ENCODE measurements around the gene RNASE8. TPM values are rescaled to one million over a fixed set of nuclear protein-coding genes. Genes with fewer than 3 reads are reported as not detected.

RNASE8 gene
- total and polyA plus RNA-seq, 2 of the 4 experiments (the other 2 are of a cell fraction) = not detected

DNA sequence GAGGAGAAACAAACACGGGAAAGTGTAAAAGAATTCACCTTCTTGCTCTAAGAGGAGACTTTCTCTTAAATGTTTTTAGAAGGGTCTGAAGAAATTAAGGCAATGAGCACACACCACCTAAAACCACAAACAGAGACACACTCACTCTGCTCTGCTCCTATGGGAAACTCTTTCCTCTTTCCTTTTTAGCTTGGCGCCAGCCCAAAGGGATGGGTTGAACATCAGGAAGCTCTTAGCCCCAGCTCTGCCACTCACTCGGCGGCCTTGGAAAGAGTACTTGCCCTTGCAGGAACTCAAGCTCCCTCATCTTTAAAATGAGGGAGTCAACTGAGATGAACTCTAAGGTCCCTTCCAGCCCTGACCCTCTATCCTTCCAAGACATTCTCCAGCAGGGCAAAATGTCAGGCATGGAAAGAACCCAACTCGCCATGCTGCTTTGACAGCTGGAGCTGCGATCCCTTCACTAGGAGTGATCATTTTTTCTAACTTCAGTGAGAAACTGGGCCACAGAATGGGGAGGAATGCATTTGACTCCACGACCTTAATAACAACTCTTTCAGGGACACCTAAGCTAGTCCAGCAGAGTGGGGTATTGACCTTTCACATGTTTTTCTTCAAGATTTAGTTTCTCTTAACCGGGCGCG is 980 bp upstream of the RNASE8 start:
- Histone ChIP-seq H3K56ac (ENCODE audit: extremely low read depth, insufficient read depth, low read length) (no peak overlapping the region), H3K27me3 (ENCODE audit: control insufficient read depth, insufficient read depth, low read length) (peaks cover 1% of the 10 kb centered on the region), H3K14ac (replicated peaks; ENCODE audit: low read depth, low read length) (no peak overlapping the region), H4K8ac (ENCODE audit: low read depth in 2 of 2, low read length in 2 of 2) (no peak overlapping the region), H2BK15ac (ENCODE audit: low read depth, low read length) (no peak overlapping the region), H3K4me1 (ENCODE audit: control insufficient read depth, insufficient read depth, low read length) (no peaks in the 10 kb centered on the region), H3K36me3 (ENCODE audit: control insufficient read depth, insufficient read depth, low read length) (no peaks in the 10 kb centered on the region), H3K4me3 (ENCODE audit: insufficient read depth, low read depth, low read length) (no peak overlapping the region), H3K18ac (ENCODE audit: low read depth, low read length) (no peak overlapping the region), H3K9me1 (ENCODE audit: insufficient read depth, low read length) (peaks cover 3% of the 10 kb centered on the region; the same call in 1 of the 2 replicates), H4K5ac (ENCODE audit: low read depth, low read length) (no peak overlapping the region), H4K91ac (ENCODE audit: insufficient read depth, low read depth, low read length) (no peak overlapping the region), H3K9me3 (ENCODE audit: control insufficient read depth, insufficient read depth, low read length) (no peaks in the 10 kb centered on the region), H3K79me1 (ENCODE audit: low read depth in 1 of 2, low read length in 2 of 2) (no peaks in the 10 kb centered on the region), H3K4me2 (ENCODE audit: low read depth, low read length) (no peak overlapping the region), H2AK9ac (replicated peaks; ENCODE audit: low read depth, low read length, poor library complexity) (no peak overlapping the region), H3K23ac (ENCODE audit: low read depth, low read length) (no peak overlapping the region), H4K20me1 (ENCODE audit: insufficient read depth, low read length) (no peaks in the 10 kb centered on the region), H2BK120ac (ENCODE audit: low read depth, low read length) (no peak overlapping the region), H2BK5ac (ENCODE audit: low read depth, low read length, poor library complexity, severe bottlenecking) (no peak overlapping the region), H2AFZ (replicated peaks; ENCODE audit: low read length, poor library complexity) (no peak overlapping the region), H3K4ac (ENCODE audit: low read depth, low read length) (no peak overlapping the region), H2AK5ac (ENCODE audit: low read depth, low read length) (no peak overlapping the region), H2BK20ac (ENCODE audit: low read depth, low read length) (no peak overlapping the region), H3K9ac (ENCODE audit: low read depth, low read length) (no peak overlapping the region), H3K27ac (ENCODE audit: insufficient read depth, low read length) (no peak overlapping the region)
- POLR2A ChIA-PET (ENCODE audit: unreplicated experiment) = interaction anchor here (0.7 kb wide), 1 partner anchor 17 kb away, joined by 3 read pairs; no protein-coding TSS in a partner anchor
- no peak for TF ChIP-seq MXI1 (IDR thresholded peaks at IDR 0.05; ENCODE audit: borderline replicate concordance, low read depth, low read length)
- TF ChIP-seq POLR2A (IDR thresholded peaks at IDR 0.05; ENCODE audit: low read depth, low read length) = no peak
- TF ChIP-seq, protein P1, sequence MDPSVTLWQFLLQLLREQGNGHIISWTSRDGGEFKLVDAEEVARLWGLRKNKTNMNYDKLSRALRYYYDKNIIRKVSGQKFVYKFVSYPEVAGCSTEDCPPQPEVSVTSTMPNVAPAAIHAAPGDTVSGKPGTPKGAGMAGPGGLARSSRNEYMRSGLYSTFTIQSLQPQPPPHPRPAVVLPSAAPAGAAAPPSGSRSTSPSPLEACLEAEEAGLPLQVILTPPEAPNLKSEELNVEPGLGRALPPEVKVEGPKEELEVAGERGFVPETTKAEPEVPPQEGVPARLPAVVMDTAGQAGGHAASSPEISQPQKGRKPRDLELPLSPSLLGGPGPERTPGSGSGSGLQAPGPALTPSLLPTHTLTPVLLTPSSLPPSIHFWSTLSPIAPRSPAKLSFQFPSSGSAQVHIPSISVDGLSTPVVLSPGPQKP (IDR thresholded peaks at IDR 0.05; ENCODE audit: borderline replicate concordance, low read depth, low read length) = no peak
- no peak for TF ChIP-seq FOS (IDR thresholded peaks at IDR 0.05; ENCODE audit: low read depth, low read length)
- TF ChIP-seq BHLHE40 (IDR thresholded peaks at IDR 0.05; ENCODE audit: low read depth, low read length) = no peak
- TF ChIP-seq, protein P2, sequence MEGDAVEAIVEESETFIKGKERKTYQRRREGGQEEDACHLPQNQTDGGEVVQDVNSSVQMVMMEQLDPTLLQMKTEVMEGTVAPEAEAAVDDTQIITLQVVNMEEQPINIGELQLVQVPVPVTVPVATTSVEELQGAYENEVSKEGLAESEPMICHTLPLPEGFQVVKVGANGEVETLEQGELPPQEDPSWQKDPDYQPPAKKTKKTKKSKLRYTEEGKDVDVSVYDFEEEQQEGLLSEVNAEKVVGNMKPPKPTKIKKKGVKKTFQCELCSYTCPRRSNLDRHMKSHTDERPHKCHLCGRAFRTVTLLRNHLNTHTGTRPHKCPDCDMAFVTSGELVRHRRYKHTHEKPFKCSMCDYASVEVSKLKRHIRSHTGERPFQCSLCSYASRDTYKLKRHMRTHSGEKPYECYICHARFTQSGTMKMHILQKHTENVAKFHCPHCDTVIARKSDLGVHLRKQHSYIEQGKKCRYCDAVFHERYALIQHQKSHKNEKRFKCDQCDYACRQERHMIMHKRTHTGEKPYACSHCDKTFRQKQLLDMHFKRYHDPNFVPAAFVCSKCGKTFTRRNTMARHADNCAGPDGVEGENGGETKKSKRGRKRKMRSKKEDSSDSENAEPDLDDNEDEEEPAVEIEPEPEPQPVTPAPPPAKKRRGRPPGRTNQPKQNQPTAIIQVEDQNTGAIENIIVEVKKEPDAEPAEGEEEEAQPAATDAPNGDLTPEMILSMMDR (conservative IDR thresholded peaks at IDR 0.05; ENCODE audit: low read depth, low read length) = no peak
- TF ChIP-seq NFE2L2 (IDR thresholded peaks at IDR 0.05; ENCODE audit: low read depth, low read length) = no peak
- no peak for TF ChIP-seq MAZ (IDR thresholded peaks at IDR 0.05; ENCODE audit: borderline replicate concordance, low read depth, low read length)
- in situ Hi-C loops (cut with MboI; ENCODE audit: low sequenced_read_pairs) (no loop called here), intact Hi-C loops (cut with micrococcal nuclease) (no loop called here), dilution Hi-C loops (cut with HindIII; ENCODE audit: low sequenced_read_pairs, unreplicated experiment) (no loop called here)
- DNase-seq (no peak), ATAC-seq (ENCODE audit: low read depth) (no peak)
- no TSS peak for BruUV-seq (replicated peaks)
- CTCF ChIA-PET = interaction anchor here (1.1 kb wide), 1 partner anchor 36 kb away, joined by 4 read pairs; no protein-coding TSS in a partner anchor
- WGBS, 2 experiments (ENCODE audit: extremely low coverage in 2 of 2, insufficient read length in 1 of 2) = no CpG with 5 or more reads among the region's 10 CpGs
